Mesothelial cell of epicardium (in vitro differentiated cells): ENCODE data around the gene LAMA3. TPM values are rescaled to one million over a fixed set of nuclear protein-coding genes. Genes with fewer than 3 reads are reported as not detected.

Experiments
- DNase-seq, 2 experiments: peaks; one replicate each; pipeline ENCODE4 v3.0.0; 2021; ENCODE audit warnings: low spot score in 2 of 2; ENCODE audit not compliant: unreplicated experiment in 2 of 2
- H3K27ac Mint-ChIP-seq: 2 replicates; pipeline ENCODE4 v1.8.0; 2021; ENCODE audit warnings: mixed read lengths
- H3K27me3 Mint-ChIP-seq: 2 replicates; pipeline ENCODE4 v1.8.0; 2021; ENCODE audit warnings: low read depth, mixed read lengths
- H3K36me3 Mint-ChIP-seq: 2 replicates; pipeline ENCODE4 v1.8.0; 2021; ENCODE audit warnings: mixed read lengths
- H3K4me1 Mint-ChIP-seq: 2 replicates; pipeline ENCODE4 v1.8.0; 2021; ENCODE audit warnings: mixed read lengths
- H3K4me3 Mint-ChIP-seq: 2 replicates; pipeline ENCODE4 v1.8.0; 2021; ENCODE audit warnings: mild to moderate bottlenecking, moderate library complexity, mixed read lengths
- H3K9me3 Mint-ChIP-seq: 2 replicates; pipeline ENCODE4 v1.8.0; 2021; ENCODE audit warnings: mixed read lengths
- total RNA-seq: library from RNA; stranded (reverse); gene quantifications from 3 replicates; pipeline ENCODE4 v1.2.1, GENCODE V29; 2021
- TF ChIP-seq, protein P1 (sequence below): fragments of 200-600 bp; sonication (generic); IDR thresholded peaks from one replicate; pipeline ENCODE4 v1.5.0; 2021; ENCODE audit warnings: antibody characterized with exemption; ENCODE audit not compliant: unreplicated experiment

The LAMA3 gene
- total RNA-seq, 1 donor from 2014 or later = 6.7 TPM

GRCh38 chr18:23683671-23684070 lies 5.6 kb upstream of the LAMA3 start:
- Mint-ChIP-seq H3K4me1 (peaks cover 6% of the 10 kb centered on the region), H3K4me3 (no peak overlapping the region), H3K36me3 (no peaks in the 10 kb centered on the region), H3K27ac (no peak overlapping the region), H3K9me3 (peaks cover 3% of the 10 kb centered on the region), H3K27me3 (peaks cover 75% of the 10 kb centered on the region)
- DNase-seq = no peak
- TF ChIP-seq, protein P1, sequence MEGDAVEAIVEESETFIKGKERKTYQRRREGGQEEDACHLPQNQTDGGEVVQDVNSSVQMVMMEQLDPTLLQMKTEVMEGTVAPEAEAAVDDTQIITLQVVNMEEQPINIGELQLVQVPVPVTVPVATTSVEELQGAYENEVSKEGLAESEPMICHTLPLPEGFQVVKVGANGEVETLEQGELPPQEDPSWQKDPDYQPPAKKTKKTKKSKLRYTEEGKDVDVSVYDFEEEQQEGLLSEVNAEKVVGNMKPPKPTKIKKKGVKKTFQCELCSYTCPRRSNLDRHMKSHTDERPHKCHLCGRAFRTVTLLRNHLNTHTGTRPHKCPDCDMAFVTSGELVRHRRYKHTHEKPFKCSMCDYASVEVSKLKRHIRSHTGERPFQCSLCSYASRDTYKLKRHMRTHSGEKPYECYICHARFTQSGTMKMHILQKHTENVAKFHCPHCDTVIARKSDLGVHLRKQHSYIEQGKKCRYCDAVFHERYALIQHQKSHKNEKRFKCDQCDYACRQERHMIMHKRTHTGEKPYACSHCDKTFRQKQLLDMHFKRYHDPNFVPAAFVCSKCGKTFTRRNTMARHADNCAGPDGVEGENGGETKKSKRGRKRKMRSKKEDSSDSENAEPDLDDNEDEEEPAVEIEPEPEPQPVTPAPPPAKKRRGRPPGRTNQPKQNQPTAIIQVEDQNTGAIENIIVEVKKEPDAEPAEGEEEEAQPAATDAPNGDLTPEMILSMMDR = no peak

DNA sequence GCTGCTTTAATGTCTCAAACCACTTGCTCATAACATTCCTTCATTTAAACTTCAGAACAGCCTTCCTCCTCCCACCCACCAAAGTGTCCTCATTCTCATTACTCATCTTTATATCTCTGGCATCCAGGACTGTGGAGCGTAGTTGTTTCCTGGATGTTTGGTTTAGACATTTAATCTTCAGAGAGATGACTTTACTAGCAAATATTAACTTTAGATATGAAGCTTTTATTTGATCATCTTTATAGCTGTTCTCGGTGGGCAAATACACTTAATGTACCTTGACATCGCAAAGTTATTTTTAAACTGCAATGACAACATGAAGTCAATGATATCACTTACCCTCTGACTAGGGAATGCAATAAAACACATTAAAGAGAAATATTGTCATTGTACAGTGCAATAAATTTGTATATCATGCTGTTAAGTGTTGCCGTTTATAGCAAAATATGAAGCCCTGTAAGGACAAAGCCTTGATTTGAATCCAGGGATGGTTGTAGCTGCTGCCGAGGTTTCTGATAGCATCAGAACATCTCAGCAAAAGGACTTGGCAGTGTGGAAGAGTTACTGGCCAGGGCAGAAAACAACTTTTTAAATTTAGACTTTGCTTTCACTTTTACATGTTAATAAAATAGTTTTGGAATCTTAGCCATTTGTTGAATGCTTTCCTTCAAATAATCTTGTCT lies 4.6 kb upstream of the LAMA3 start:
- no peaks in the 10 kb centered on the region for H3K36me3 Mint-ChIP-seq
- peaks cover 11% of the 10 kb centered on the region for H3K4me1 Mint-ChIP-seq
- peaks cover 74% of the 10 kb centered on the region for H3K27me3 Mint-ChIP-seq
- DNase-seq = no peak
- peaks cover 3% of the 10 kb centered on the region for H3K9me3 Mint-ChIP-seq
- H3K27ac Mint-ChIP-seq = no peak overlapping the region
- TF ChIP-seq, protein P1 = no peak
- no peak overlapping the region for H3K4me3 Mint-ChIP-seq

DNA sequence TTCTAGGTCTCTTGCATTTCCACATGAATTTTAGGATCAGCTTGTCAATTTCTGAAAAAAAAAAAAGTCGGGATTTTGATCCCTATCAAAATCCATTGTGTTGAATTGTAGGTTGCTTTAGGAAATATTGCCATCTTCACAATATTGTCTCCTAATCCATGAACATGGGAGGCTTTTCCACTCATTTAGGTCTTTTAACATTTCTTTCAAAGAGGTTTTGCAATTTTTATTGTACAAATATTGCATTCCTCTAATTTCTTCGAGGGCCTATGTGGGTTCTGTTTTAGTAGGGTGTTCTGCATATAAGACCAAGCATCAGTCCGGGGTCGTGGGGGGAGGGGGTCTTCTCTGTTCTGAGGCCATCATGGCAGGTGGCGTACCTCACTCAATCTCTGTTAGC lies 725 bp upstream of the LAMA3 start:
- Mint-ChIP-seq H3K4me1 (peaks cover 16% of the 10 kb centered on the region), H3K27ac (no peak overlapping the region), H3K4me3 (peak overlapping the region; percentile 63), H3K36me3 (no peaks in the 10 kb centered on the region), H3K27me3 (peaks cover 62% of the 10 kb centered on the region), H3K9me3 (peaks cover 3% of the 10 kb centered on the region)
- no peak for DNase-seq
- TF ChIP-seq, protein P1 = no peak

GRCh38 chr18:23689616-23690504 lies 607 bp downstream of the LAMA3 start:
- Mint-ChIP-seq H3K27me3 (peaks cover 58% of the 10 kb centered on the region), H3K4me3 (peak overlapping the region; percentile 54), H3K36me3 (no peaks in the 10 kb centered on the region), H3K27ac (no peak overlapping the region), H3K9me3 (no peaks in the 10 kb centered on the region), H3K4me1 (peaks cover 11% of the 10 kb centered on the region)
- TF ChIP-seq, protein P1 = no peak
- peak in 1 of 2 experiments; percentile 46 for DNase-seq

DNA sequence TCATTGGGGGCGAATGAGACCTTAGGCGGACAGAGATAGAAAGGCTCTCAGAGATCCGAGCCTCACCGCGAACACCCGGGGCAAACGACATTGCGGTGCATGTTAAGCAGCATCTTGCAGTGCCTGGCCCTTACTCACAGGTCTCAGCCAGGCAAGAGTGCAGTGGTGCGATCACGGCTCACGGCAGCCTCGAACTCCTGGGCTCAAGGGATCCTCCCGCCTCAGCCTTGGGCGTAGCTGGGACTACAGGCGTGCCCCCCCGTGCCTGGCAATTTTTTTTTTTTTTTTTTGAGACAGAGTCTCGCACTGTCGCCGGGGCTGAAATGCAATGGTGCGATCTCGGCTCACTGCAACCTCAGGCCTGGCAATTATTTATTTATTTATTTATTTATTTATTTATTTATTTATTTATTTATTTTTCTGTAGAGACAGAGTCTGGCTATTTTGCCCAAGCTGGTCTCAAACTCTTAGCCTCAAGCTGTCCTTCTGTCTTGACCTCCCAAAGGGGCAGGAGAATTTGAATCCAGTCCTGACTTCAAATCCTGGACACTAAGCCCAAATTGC lies 1.3 kb downstream of the LAMA3 start:
- no peak for DNase-seq
- Mint-ChIP-seq H3K9me3 (no peaks in the 10 kb centered on the region), H3K36me3 (no peaks in the 10 kb centered on the region), H3K27me3 (peaks cover 58% of the 10 kb centered on the region), H3K4me1 (peaks cover 10% of the 10 kb centered on the region), H3K27ac (no peak overlapping the region), H3K4me3 (peak overlapping the region; percentile 54)
- TF ChIP-seq, protein P1 = no peak
